ENCODE data around the gene LYAR. TPM values are rescaled to one million over a fixed set of nuclear protein-coding genes. Genes with fewer than 3 reads are reported as not detected.

The LYAR gene
- total RNA-seq, 6 experiments from 2014 or later = 11.9 to 19.3 (median 15.7) TPM

DNA sequence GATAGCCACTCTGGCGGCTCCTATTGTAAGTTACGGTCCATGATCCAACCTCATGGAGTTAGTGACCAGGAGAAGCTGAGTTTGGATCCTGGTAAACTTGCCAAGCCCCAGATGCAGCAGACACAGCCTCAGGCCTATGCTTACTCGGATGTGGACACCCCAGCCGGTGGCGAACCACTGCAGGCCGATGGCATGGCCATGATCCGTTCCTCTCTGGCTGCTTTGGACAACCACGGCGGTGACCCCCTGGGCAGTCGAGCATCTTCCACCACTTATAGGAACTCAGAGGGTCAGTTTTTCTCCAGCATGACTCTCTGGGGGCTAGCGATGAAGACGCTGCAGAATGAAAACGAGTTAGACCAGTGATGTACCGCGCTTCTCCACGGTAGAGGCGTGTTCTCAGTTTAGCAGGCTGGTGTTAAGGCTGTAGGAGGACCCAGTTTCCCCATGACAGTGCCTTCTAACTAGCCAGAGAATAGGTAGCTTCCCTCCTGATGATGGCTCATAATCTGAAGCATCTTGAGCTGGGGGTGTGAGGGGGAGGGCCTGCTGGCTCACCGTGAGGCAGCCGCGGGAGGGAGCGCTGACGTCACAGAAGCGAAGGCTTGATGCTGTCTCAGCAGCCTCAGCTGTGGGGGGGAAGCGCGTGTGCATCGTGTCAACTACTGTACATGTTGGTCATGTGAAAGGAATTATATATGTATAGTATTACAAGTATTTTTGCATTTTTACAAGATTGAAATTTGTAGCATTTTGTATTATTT, 31.2 kb upstream of the LYAR start:
- TF ChIP-seq, protein P1, sequence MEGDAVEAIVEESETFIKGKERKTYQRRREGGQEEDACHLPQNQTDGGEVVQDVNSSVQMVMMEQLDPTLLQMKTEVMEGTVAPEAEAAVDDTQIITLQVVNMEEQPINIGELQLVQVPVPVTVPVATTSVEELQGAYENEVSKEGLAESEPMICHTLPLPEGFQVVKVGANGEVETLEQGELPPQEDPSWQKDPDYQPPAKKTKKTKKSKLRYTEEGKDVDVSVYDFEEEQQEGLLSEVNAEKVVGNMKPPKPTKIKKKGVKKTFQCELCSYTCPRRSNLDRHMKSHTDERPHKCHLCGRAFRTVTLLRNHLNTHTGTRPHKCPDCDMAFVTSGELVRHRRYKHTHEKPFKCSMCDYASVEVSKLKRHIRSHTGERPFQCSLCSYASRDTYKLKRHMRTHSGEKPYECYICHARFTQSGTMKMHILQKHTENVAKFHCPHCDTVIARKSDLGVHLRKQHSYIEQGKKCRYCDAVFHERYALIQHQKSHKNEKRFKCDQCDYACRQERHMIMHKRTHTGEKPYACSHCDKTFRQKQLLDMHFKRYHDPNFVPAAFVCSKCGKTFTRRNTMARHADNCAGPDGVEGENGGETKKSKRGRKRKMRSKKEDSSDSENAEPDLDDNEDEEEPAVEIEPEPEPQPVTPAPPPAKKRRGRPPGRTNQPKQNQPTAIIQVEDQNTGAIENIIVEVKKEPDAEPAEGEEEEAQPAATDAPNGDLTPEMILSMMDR (IDR thresholded peaks at IDR 0.05) = no peak
- no peak overlapping the region for H3K4me3 Mint-ChIP-seq
- no peak overlapping the region for H3K27ac Mint-ChIP-seq
- no peak for DNase-seq
- peaks cover 16% of the 10 kb centered on the region; the same call in 1 of the 2 replicates for H3K36me3 Mint-ChIP-seq (ENCODE audit: low read depth)
- peaks cover 10% of the 10 kb centered on the region for H3K4me1 Mint-ChIP-seq (ENCODE audit: low read depth)
- H3K27me3 Mint-ChIP-seq (ENCODE audit: insufficient read depth) = peaks cover 5% of the 10 kb centered on the region
- no peaks in the 10 kb centered on the region for H3K9me3 Mint-ChIP-seq

DNA sequence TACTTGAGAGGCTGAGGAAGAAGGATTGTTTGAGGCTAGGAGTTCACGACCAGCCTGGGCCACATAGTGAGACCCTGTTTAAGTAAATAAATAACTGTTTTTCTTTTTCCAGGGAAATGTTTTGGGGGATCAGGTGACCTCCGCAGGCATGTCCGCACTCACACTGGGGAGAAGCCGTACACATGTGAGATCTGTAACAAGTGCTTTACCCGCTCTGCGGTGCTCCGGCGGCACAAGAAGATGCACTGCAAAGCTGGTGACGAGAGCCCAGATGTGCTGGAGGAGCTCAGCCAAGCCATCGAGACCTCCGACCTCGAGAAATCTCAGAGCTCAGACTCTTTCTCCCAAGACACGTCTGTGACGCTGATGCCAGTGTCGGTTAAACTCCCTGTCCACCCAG, 30.6 kb upstream of the LYAR start:
- Mint-ChIP-seq H3K9me3 (no peaks in the 10 kb centered on the region), H3K4me3 (no peak overlapping the region), H3K27me3 (ENCODE audit: insufficient read depth) (peaks cover 3% of the 10 kb centered on the region), H3K27ac (no peak overlapping the region), H3K36me3 (ENCODE audit: low read depth) (peaks cover 16% of the 10 kb centered on the region; the same call in 1 of the 2 replicates), H3K4me1 (ENCODE audit: low read depth) (peaks cover 10% of the 10 kb centered on the region)
- DNase-seq = no peak
- TF ChIP-seq, protein P1 (IDR thresholded peaks at IDR 0.05) = no peak

DNA sequence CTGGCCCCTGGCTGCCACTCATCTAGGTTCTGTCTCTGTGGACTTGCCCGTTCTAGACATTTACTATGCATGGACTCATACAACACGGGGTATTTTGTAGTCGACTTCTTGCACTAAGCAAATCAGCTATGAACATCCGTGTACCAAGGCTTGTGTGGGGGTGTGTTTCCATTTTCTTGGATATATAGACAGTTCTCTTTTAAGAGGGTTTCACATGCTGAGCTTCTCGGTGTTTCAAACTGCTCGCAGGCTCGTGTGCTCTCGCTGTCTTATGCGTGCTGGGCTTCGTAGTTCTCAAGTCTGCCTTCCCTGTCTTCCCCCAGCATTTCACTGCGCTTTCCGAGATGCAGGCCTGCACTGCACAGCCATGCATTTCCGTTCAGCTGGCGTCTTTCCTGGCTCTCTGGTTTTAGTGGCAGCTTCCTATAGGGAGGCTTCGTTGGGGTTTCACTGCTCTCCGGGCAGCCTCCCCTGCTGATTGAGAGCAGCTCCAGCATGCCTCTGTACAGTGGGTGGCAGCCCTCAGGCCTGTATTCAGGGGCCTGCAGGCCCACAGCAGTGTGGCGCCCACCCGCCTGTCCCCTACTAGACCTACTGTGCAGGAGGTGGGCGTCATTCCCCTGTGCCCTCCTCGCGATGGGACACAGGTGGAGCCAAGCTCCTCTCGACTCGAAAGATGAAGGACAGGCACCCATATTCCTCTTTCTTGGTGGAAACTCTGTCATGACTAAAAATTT, 27.7 kb upstream of the LYAR start:
- Mint-ChIP-seq H3K36me3 (ENCODE audit: low read depth) (peaks cover 9% of the 10 kb centered on the region; the same call in 1 of the 2 replicates), H3K4me1 (ENCODE audit: low read depth) (no peaks in the 10 kb centered on the region), H3K27ac (no peak overlapping the region), H3K27me3 (ENCODE audit: insufficient read depth) (peaks cover 3% of the 10 kb centered on the region), H3K4me3 (no peak overlapping the region), H3K9me3 (no peaks in the 10 kb centered on the region)
- TF ChIP-seq, protein P1 (IDR thresholded peaks at IDR 0.05) = no peak
- no peak for DNase-seq

DNA sequence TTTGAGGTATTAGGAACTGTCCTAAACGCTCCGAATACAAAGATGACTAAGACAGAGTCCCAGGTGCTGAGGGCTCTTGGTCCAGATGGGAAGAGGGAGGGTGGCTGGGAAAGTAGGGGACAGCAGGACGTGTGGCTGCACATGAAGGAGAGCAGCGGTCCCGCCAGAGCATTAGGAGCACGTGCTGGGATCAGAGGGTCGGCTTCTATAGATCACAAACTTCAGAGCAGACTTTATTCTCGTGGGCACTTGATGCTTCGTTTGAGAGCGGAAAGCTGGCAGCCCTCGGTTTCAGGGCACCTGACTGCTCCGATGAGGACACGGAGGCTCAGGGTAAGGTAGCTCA, 26.2 kb upstream of the LYAR start:
- no peak overlapping the region for H3K4me3 Mint-ChIP-seq
- H3K9me3 Mint-ChIP-seq = no peaks in the 10 kb centered on the region
- H3K27ac Mint-ChIP-seq = no peak overlapping the region

DNA sequence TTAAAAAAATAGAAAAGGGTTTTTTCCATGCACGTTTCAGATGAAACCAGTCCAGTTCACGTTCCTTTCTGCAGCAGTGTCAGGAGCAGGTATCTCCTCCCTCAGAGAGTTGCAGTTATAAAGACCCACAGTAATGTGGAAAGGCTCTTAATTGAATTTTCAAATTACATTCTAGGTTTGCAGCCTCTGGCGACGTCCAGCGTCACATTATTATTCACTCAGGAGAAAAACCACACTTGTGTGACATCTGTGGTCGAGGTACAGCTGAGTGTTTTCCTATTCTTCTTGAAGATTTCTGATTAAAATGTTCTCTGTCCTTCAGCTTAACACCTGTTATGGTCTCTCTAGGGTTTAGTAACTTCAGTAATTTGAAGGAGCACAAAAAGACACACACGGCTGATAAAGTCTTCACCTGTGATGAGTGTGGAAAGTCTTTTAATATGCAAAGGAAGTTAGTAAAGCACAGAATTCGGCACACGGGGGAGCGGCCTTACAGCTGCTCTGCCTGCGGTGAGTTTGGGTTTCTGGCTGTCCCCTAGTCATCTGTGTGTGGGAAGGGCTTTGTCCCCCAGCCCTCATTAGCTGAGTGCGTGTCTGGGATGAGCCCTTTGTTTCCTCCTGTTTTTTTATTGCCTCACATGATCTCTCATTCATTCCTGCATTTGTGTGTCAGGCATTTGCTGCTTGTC, 25.7 kb upstream of the LYAR start:
- Mint-ChIP-seq H3K36me3 (ENCODE audit: low read depth) (no peaks in the 10 kb centered on the region; the same call in 1 of the 2 replicates), H3K9me3 (no peaks in the 10 kb centered on the region), H3K27ac (no peak overlapping the region), H3K27me3 (ENCODE audit: insufficient read depth) (no peaks in the 10 kb centered on the region), H3K4me3 (no peak overlapping the region), H3K4me1 (ENCODE audit: low read depth) (no peaks in the 10 kb centered on the region)
- DNase-seq = no peak
- TF ChIP-seq, protein P1 (IDR thresholded peaks at IDR 0.05) = no peak

More for the DNA sequence above, 26.2 kb upstream of the LYAR start:
- no peaks in the 10 kb centered on the region for H3K4me1 Mint-ChIP-seq (ENCODE audit: low read depth)
- DNase-seq = no peak
- TF ChIP-seq, protein P1 (IDR thresholded peaks at IDR 0.05) = no peak
- H3K36me3 Mint-ChIP-seq (ENCODE audit: low read depth) = no peaks in the 10 kb centered on the region; the same call in 1 of the 2 replicates
- H3K27me3 Mint-ChIP-seq (ENCODE audit: insufficient read depth) = no peaks in the 10 kb centered on the region

Data from HFFc6 (cell line).